ENCODE measurements around the gene PRPF6. TPM values are rescaled to one million over a fixed set of nuclear protein-coding genes. Genes with fewer than 3 reads are reported as not detected.

Gene PRPF6
- total and polyA plus RNA-seq, 8 donors, result 27.2 to 49.2 (median 35.7) TPM

DNA sequence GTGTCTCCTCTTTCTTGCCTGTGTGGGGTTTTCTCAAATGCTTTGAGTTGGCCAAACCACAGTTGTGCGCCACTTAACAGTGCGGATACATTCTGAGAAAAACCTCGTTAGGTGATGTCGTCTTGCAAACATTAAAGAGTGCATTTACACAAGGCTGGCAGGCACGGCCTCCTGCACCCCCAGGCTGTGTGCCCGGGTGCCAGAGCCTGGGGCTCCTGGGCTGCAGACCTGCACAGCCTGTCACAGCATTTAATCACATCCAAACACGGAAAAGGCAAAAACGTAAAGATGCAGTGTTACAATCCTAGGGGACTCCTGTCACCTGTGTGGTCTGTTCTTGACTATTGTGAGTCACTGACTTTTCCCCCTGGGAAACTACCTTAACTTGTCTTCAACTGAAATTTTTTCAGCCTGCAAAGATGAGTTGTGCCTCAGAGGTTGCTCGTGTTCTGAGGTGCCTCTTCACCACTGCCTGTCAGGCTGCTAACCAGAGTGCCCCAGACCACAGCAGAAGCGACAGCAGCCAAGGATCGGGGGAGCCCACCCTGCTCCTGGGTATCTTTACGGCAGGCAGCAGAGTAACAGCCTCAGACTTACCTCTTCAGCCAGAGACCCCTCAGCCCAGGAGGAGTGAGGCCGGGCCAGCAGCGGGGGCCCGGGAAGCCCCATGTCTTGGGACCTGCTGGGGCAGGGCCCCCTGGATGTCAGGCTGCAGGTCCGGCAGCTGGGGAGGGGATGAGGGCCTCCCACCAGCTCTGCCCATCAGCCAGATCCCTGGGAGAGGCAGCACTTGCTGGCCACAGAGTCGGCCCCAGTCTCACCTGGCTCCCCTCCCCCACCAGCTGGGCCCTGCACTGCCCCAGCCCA is 54.4 kb downstream of the PRPF6 start:
- no peak overlapping the region for H3K27ac ChIP-seq
- 77 to 84% methylated on average over 13 to 17 of the region's 17 CpGs for WGBS, 2 donors
- H3K9me3 ChIP-seq, result no peaks in the 10 kb centered on the region
- peak in 1 of 6 donors; percentile 7 for DNase-seq
- ATAC-seq, result no peak
- peaks cover 0 to 5% (median 0%) of the 10 kb centered on the region in 3 donors for H3K4me1 ChIP-seq
- H3K4me3 ChIP-seq, result no peak overlapping the region
- H3K27me3 ChIP-seq, result no peaks in the 10 kb centered on the region
- TF ChIP-seq, protein P1, sequence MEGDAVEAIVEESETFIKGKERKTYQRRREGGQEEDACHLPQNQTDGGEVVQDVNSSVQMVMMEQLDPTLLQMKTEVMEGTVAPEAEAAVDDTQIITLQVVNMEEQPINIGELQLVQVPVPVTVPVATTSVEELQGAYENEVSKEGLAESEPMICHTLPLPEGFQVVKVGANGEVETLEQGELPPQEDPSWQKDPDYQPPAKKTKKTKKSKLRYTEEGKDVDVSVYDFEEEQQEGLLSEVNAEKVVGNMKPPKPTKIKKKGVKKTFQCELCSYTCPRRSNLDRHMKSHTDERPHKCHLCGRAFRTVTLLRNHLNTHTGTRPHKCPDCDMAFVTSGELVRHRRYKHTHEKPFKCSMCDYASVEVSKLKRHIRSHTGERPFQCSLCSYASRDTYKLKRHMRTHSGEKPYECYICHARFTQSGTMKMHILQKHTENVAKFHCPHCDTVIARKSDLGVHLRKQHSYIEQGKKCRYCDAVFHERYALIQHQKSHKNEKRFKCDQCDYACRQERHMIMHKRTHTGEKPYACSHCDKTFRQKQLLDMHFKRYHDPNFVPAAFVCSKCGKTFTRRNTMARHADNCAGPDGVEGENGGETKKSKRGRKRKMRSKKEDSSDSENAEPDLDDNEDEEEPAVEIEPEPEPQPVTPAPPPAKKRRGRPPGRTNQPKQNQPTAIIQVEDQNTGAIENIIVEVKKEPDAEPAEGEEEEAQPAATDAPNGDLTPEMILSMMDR (IDR thresholded peaks at IDR 0.05), result no peak
- intact Hi-C loops (cut with DNase I), result loop anchor here in 1 of 3 donors (10.0 kb wide), 1 partner anchor 90 kb away; no protein-coding TSS in a partner anchor
- peaks cover 5 to 25% (median 9%) of the 10 kb centered on the region in 3 donors for H3K36me3 ChIP-seq
- no peak for FAIRE-seq

DNA sequence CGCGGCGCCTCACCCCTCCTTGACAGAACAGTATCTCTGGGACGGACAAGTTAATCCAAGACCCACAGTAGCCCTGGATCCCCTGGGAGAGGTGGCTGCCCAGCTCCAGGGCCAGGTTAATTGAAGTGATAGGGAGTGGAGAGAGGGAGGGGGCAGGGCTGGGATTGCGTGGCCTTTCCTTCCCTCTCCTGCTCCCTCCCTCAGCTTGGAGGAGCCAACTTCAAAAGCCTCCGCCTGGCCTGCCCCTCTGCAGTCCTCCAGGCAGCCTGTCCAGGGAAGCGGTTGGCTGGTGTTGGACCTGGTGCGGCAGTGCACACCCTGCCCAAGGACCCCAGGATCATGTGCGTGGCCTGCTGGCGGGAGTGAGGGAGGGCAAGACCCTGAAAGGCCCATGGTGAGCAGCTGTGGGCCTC is 55.0 kb downstream of the PRPF6 start, which contains the start of gene C20orf204:
Gene C20orf204, plus strand, starts transcription at position 250 of the 413 bp plus-strand sequence. Its CDS starts 142 bp downstream, at position 392.
- Histone ChIP-seq H3K27ac (no peak within 1 kb of the TSS), H3K27me3 (no peaks in the 10 kb centered on the region), H3K4me3 (no peak within 1 kb of the TSS), H3K36me3 (peaks cover 0 to 18% (median 3%) of the 10 kb centered on the region in 3 donors), H3K4me1 (peaks cover 0 to 5% (median 0%) of the 10 kb centered on the region in 3 donors), H3K9me3 (no peaks in the 10 kb centered on the region)
- no peak for DNase-seq
- intact Hi-C loops (cut with DNase I), result loop anchor here in 1 of 3 donors (10.0 kb wide), 1 partner anchor 89 kb away; no protein-coding TSS in a partner anchor
- no peak for ATAC-seq
- FAIRE-seq, result no peak
- WGBS, 2 donors, result 56 to 65% methylated on average over 10 of the region's 10 CpGs
- TF ChIP-seq, protein P1 (IDR thresholded peaks at IDR 0.05), result no peak

- H3K27ac ChIP-seq, result no peak overlapping the region
- H3K27me3 ChIP-seq, result no peaks in the 10 kb centered on the region
- peaks cover 0 to 15% (median 0%) of the 10 kb centered on the region in 3 donors for H3K36me3 ChIP-seq
- FAIRE-seq, result no peak
- 53 to 61% methylated on average over 17 of the region's 17 CpGs for WGBS, 2 donors
- ATAC-seq, result no peak
- peaks cover 0 to 5% (median 0%) of the 10 kb centered on the region in 3 donors for H3K4me1 ChIP-seq
- H3K9me3 ChIP-seq, result no peaks in the 10 kb centered on the region
- TF ChIP-seq, protein P1 (IDR thresholded peaks at IDR 0.05), result no peak
- intact Hi-C loops (cut with DNase I), result loop anchor here in 1 of 3 donors (10.0 kb wide), 1 partner anchor 88 kb away; no protein-coding TSS in a partner anchor
- peak in 2 of 6 donors; percentile 29 to 70 for DNase-seq
- H3K4me3 ChIP-seq, result no peak overlapping the region
These were observed 55.6 kb downstream of the PRPF6 start for GRCh38 chr20:64036346-64037198.

- H3K27ac ChIP-seq, result no peak overlapping the region
- FAIRE-seq (no peak), DNase-seq (peak in 2 of 6 donors; percentile 38 to 66), ATAC-seq (no peak)
- 61 to 66% methylated on average over 3 of the region's 3 CpGs for WGBS, 2 donors
- no peaks in the 10 kb centered on the region for H3K27me3 ChIP-seq
- TF ChIP-seq, protein P1 (IDR thresholded peaks at IDR 0.05), result no peak
- H3K4me3 ChIP-seq, result no peak overlapping the region
- peaks cover 0 to 5% (median 0%) of the 10 kb centered on the region in 3 donors for H3K4me1 ChIP-seq
- H3K36me3 ChIP-seq, result peaks cover 0 to 10% (median 0%) of the 10 kb centered on the region in 3 donors
- intact Hi-C loops (cut with DNase I), result loop anchor here in 1 of 3 donors (10.0 kb wide), 1 partner anchor 88 kb away; no protein-coding TSS in a partner anchor
- H3K9me3 ChIP-seq, result no peaks in the 10 kb centered on the region
These were observed 56.2 kb downstream of the PRPF6 start for GRCh38 chr20:64037199-64037497.
